DND-41 (cell line): ENCODE data around the gene AGAP1.

ENCODE experiments used
- CTCF ChIP-seq: IDR thresholded peaks from 2 replicates; pipeline ENCODE4 v1.5.1; 2012; ENCODE audit warnings: borderline replicate concordance, low read length, moderate library complexity, mild to moderate bottlenecking; ENCODE audit not compliant: poor library complexity, severe bottlenecking; ENCODE audit errors: extremely low read depth
- EZH2 ChIP-seq: IDR thresholded peaks from 3 replicates; pipeline ENCODE4 v1.6.1; 2012; ENCODE audit warnings: borderline replicate concordance, low read depth, mild to moderate bottlenecking, moderate library complexity, low read length, inconsistent platforms; ENCODE audit not compliant: severe bottlenecking

GRCh38 chr2:235842941-235843340 is 349.1 kb downstream of the AGAP1 start:
- TF ChIP-seq CTCF (no peak), EZH2 (no peak)
